Esophagus muscularis mucosa (tissue), 4 donors: ENCODE measurements around the gene USP34. TPM values are rescaled to one million over a fixed set of nuclear protein-coding genes. Genes with fewer than 3 reads are reported as not detected.

Experiments used
- DNase-seq: peaks from one replicate; pipeline ENCODE4 v3.0.0-alpha.2; 2017; ENCODE audit errors: extremely low spot score
- H3K27ac ChIP-seq, 4 donors: fragments of 200-600 bp; sonication (generic); replicated peaks in 1 of 4; 1 replicate in 3 of 4; 2 replicates in 1 of 4; pipeline ENCODE4 v1.5.1; 2016 to 2019; ENCODE audit warnings: mild to moderate bottlenecking in 1 of 4
- H3K27me3 ChIP-seq, 4 donors: fragments of 200-600 bp; sonication (generic); one replicate each; pipeline versions ENCODE4 v1.5.1 to v1.6.0; 2016 to 2019
- H3K36me3 ChIP-seq, 4 donors: fragments of 200-600 bp; sonication (generic); one replicate each; pipeline ENCODE4 v1.5.1; 2016 to 2019
- H3K4me1 ChIP-seq, 4 donors: fragments of 200-600 bp; sonication (generic); one replicate each; pipeline ENCODE4 v1.5.1; 2016 to 2019
- H3K4me3 ChIP-seq, 4 donors: fragments of 200-600 bp; sonication (generic); 1 replicate in 2 of 4; 2 replicates in 2 of 4; pipeline ENCODE4 v1.5.1; 2016 to 2019; ENCODE audit warnings: mild to moderate bottlenecking in 4 of 4, moderate library complexity in 1 of 4
- H3K9me3 ChIP-seq, 4 donors: fragments of 200-600 bp; sonication (generic); 1 replicate in 3 of 4; 2 replicates in 1 of 4; pipeline ENCODE4 v1.5.1; 2016 to 2019
- EP300 ChIP-seq: sonication (generic); formaldehyde crosslinking; IDR thresholded peaks from one replicate; pipeline ENCODE4 v1.6.1; 2017; ENCODE audit warnings: antibody characterized with exemption
- POLR2A ChIP-seq: fragments of 450-650 bp; IDR thresholded peaks from one replicate; pipeline ENCODE4 v1.6.1; 2017; ENCODE audit warnings: antibody characterized with exemption, moderate library complexity, mild to moderate bottlenecking, low read depth
- POLR2AphosphoS5 ChIP-seq, 2 donors: sonication (generic); formaldehyde crosslinking; IDR thresholded peaks; one replicate each; pipeline ENCODE4 v1.6.1; 2017; ENCODE audit warnings: antibody characterized with exemption in 2 of 2
- WGBS: methylation state at CpG from one replicate; pipeline ENCODE4 v1.1.5; 2018; 5-methylcytosine and 5-hydroxymethylcytosine counted together
- intact Hi-C: fragments of 100-400 bp; cut with DNase I; formaldehyde crosslinking; loops from one replicate; pipeline ENCODE4 v1.15.1; 2023
- total RNA-seq, 4 donors: library from RNA; depleted of rRNA; stranded (reverse); fragments of >200 nt; gene quantifications; one replicate each; pipeline versions ENCODE4 v1.1.0 to v1.2.1, GENCODE V29; 2016
- TF ChIP-seq, protein P1 (sequence below), 3 experiments: fragments of 200-600 bp in 2 of 3; fragments of 450-650 bp in 1 of 3; sonication (generic) in 2 of 3; IDR thresholded peaks; one replicate each; pipeline ENCODE4 v1.5.1; 2017 to 2019; ENCODE audit warnings: antibody characterized with exemption in 3 of 3, mild to moderate bottlenecking in 2 of 3, moderate library complexity in 1 of 3

USP34 gene
- total RNA-seq, 4 donors from 2014 or later = 124 to 137 (median 129) TPM

DNA sequence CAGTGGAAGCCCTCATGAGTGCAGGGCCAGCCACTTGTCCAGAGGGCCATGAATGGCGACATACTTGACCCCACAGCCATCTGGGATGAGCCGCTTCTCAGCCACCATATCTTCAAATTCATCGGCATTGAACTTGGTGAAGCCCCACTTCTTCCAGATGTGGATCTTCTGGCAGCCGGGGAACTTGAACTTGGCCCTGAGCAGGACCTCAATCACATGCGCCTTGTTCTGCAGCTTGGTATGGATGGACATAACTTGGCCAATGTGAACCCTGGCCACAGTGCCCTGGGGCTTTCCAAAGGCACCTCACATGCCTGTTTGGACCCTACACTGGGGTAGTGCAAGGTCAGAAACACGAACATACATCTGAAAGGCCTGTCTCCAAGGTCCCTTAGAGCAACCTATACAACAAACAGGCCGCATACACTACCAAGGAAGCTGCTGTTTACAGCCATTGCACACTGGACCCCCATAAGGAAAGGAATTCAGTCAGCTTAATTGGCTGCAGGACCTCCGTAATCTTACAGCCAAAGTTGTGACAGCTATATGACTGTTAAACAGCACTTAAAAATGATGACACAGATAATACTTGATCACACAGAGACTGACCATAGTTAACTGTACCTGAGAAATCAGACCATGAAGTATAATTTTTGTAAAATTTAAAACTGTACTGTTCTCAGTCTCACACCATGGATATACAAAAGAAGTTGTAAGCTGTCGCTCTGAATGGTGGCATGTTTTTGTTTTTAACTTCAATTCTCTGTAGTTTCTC lies 53.8 kb downstream of the USP34 start:
- TF ChIP-seq, protein P1, sequence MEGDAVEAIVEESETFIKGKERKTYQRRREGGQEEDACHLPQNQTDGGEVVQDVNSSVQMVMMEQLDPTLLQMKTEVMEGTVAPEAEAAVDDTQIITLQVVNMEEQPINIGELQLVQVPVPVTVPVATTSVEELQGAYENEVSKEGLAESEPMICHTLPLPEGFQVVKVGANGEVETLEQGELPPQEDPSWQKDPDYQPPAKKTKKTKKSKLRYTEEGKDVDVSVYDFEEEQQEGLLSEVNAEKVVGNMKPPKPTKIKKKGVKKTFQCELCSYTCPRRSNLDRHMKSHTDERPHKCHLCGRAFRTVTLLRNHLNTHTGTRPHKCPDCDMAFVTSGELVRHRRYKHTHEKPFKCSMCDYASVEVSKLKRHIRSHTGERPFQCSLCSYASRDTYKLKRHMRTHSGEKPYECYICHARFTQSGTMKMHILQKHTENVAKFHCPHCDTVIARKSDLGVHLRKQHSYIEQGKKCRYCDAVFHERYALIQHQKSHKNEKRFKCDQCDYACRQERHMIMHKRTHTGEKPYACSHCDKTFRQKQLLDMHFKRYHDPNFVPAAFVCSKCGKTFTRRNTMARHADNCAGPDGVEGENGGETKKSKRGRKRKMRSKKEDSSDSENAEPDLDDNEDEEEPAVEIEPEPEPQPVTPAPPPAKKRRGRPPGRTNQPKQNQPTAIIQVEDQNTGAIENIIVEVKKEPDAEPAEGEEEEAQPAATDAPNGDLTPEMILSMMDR (IDR thresholded peaks at IDR 0.05) = no peak
- no peak for TF ChIP-seq EP300
- no peak for TF ChIP-seq POLR2A
- no peak for TF ChIP-seq POLR2AphosphoS5 (IDR thresholded peaks at IDR 0.05)
- 92% methylated on average over 6 of the region's 9 CpGs for WGBS
- Histone ChIP-seq H3K4me3 (no peak overlapping the region), H3K9me3 (no peaks in the 10 kb centered on the region), H3K27me3 (no peaks in the 10 kb centered on the region), H3K27ac (no peak overlapping the region), H3K36me3 (no peaks in the 10 kb centered on the region), H3K4me1 (peaks cover 10 to 52% (median 43%) of the 10 kb centered on the region in 4 donors)
- intact Hi-C loops = no loop called here
- DNase-seq = no peak

- H3K4me3 ChIP-seq = no peak overlapping the region
- H3K27me3 ChIP-seq = no peaks in the 10 kb centered on the region
- DNase-seq = no peak
- H3K4me1 ChIP-seq = peaks cover 11 to 36% (median 28%) of the 10 kb centered on the region in 4 donors
- intact Hi-C loops = no loop called here
- peaks cover 0 to 1% (median 0%) of the 10 kb centered on the region in 4 donors for H3K36me3 ChIP-seq
- 67% methylated on average over 1 of the region's 1 CpG for WGBS
- TF ChIP-seq POLR2AphosphoS5 (IDR thresholded peaks at IDR 0.05) (no peak), EP300 (no peak), POLR2A (no peak)
- TF ChIP-seq, protein P1 (IDR thresholded peaks at IDR 0.05) = no peak
- peak overlapping the region in 3 of 4 donors; percentile 13 to 42 (median 17) for H3K27ac ChIP-seq
- no peaks in the 10 kb centered on the region for H3K9me3 ChIP-seq
These were observed 55.6 kb downstream of the USP34 start for GRCh38 chr2:61415265-61415664.

DNA sequence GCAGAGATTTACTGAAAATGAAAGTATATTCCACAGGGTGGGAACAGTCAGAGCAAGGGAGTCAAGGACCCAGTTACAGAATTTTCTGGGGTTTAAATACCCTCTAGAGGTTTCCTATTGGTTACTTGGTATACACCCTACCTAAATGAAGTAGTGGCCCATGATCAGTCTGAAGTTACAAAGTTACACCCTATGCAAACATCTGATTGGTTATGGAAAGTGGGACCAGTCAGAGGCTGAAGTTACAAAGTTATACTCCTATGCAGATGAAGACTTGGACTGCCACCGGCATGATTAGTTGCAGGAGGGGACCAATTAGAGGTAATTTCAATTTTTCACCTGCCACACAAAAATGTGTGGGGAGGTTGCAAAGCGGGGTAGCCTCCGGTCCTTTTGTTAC lies 56.2 kb downstream of the USP34 start:
- no peak for DNase-seq
- TF ChIP-seq POLR2AphosphoS5 (IDR thresholded peaks at IDR 0.05) = peak in 1 of 2 donors; percentile 5
- TF ChIP-seq EP300 = no peak
- TF ChIP-seq POLR2A = no peak
- H3K36me3 ChIP-seq = peaks cover 0 to 5% (median 0%) of the 10 kb centered on the region in 4 donors
- intact Hi-C loops = no loop called here
- H3K27ac ChIP-seq = peak overlapping the region in 1 of 4 donors; percentile 17
- no peaks in the 10 kb centered on the region for H3K9me3 ChIP-seq
- no peaks in the 10 kb centered on the region for H3K27me3 ChIP-seq
- H3K4me1 ChIP-seq = peaks cover 13 to 32% (median 27%) of the 10 kb centered on the region in 4 donors
- WGBS = 69% methylated on average over 3 of the region's 3 CpGs
- no peak overlapping the region for H3K4me3 ChIP-seq

DNA sequence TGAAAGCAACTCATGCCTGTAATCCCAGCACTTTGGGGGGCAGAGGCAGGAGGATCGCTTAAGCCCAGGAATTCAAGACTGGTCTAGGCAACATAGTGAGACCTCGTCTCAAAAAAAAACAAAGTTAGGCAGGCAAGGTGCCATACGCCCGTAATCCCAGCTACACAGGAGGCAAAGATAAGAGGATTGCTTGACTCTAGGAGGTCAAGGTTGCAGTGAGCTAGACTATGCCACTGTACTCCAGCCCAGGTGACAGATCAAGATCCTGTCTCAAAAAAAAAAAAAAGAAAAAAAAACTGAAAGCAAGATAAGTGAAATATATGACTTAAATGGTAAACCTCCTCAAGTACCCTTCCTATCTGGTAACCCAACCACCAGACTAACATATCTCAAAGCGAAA lies 59.8 kb downstream of the USP34 start:
- intact Hi-C loops = no loop called here
- H3K27me3 ChIP-seq = no peaks in the 10 kb centered on the region
- 90% methylated on average over 5 of the region's 5 CpGs for WGBS

GRCh38 chr2:61410185-61410584 lies 60.7 kb downstream of the USP34 start:
- Histone ChIP-seq H3K9me3 (no peaks in the 10 kb centered on the region), H3K4me1 (peaks cover 9 to 12% (median 10%) of the 10 kb centered on the region in 4 donors), H3K36me3 (peaks cover 0 to 6% (median 2%) of the 10 kb centered on the region in 4 donors), H3K27ac (no peak overlapping the region), H3K27me3 (no peaks in the 10 kb centered on the region), H3K4me3 (no peak overlapping the region)
- DNase-seq = no peak
- WGBS = 97% methylated on average over 3 of the region's 3 CpGs
- intact Hi-C loops = no loop called here
- TF ChIP-seq, protein P1 (IDR thresholded peaks at IDR 0.05) = no peak
- TF ChIP-seq EP300 = no peak
- no peak for TF ChIP-seq POLR2AphosphoS5 (IDR thresholded peaks at IDR 0.05)
- no peak for TF ChIP-seq POLR2A

More for the DNA sequence above, 59.8 kb downstream of the USP34 start:
- Histone ChIP-seq H3K36me3 (peaks cover 0 to 5% (median 0%) of the 10 kb centered on the region in 4 donors), H3K4me1 (peaks cover 13 to 22% (median 19%) of the 10 kb centered on the region in 4 donors), H3K27ac (no peak overlapping the region), H3K4me3 (no peak overlapping the region), H3K9me3 (no peaks in the 10 kb centered on the region)
- DNase-seq = no peak
- no peak for TF ChIP-seq POLR2A
- TF ChIP-seq, protein P1 (IDR thresholded peaks at IDR 0.05) = no peak
- no peak for TF ChIP-seq EP300
- TF ChIP-seq POLR2AphosphoS5 (IDR thresholded peaks at IDR 0.05) = no peak
